ENCODE measurements around the gene NFU1. TPM values are rescaled to one million over a fixed set of nuclear protein-coding genes. Genes with fewer than 3 reads are reported as not detected.

The NFU1 gene
- total and polyA plus RNA-seq, 2 of the 8 experiments (the other 6 are each of a cell fraction or from before 2014, with no cell fraction given), result 18.4 to 45.5 TPM

- no peak for TF ChIP-seq HDAC2 (IDR thresholded peaks at IDR 0.05; ENCODE audit: borderline replicate concordance in 1 of 2, low read depth in 2 of 2, low read length in 2 of 2)
Observed at GRCh38 chr2:69482471-69482870, 45.2 kb upstream of the NFU1 start (continued).
